Effector memory CD4-positive, alpha-beta T cell (primary cell): Measurements from ENCODE around the gene NXN.

Source experiments
- DNase-seq, 3 donors: peaks; one replicate each; pipeline ENCODE4 v3.0.0-alpha.2; 2020
- H3K27ac ChIP-seq: 2 replicates; pipeline ENCODE4 v1.7.0; 2013; ENCODE audit warnings: mild to moderate bottlenecking, low read length, moderate library complexity; ENCODE audit not compliant: insufficient read depth, poor library complexity, severe bottlenecking
- H3K27me3 ChIP-seq: replicated peaks from 2 replicates; pipeline ENCODE4 v1.7.0; 2013; ENCODE audit warnings: mild to moderate bottlenecking, low read length; ENCODE audit not compliant: insufficient read depth, control insufficient read depth, poor library complexity, severe bottlenecking
- H3K36me3 ChIP-seq: 2 replicates; pipeline ENCODE4 v1.7.0; 2013; ENCODE audit warnings: mild to moderate bottlenecking, low read length, moderate library complexity; ENCODE audit not compliant: control insufficient read depth, insufficient read depth
- H3K4me1 ChIP-seq: 2 replicates; pipeline ENCODE4 v1.7.0; 2013; ENCODE audit warnings: low read length, mild to moderate bottlenecking; ENCODE audit not compliant: control insufficient read depth, insufficient read depth, poor library complexity, severe bottlenecking
- H3K4me3 ChIP-seq: 2 replicates; pipeline ENCODE4 v1.7.0; 2013; ENCODE audit warnings: low read length, low read depth, mild to moderate bottlenecking; ENCODE audit not compliant: insufficient read depth, poor library complexity, severe bottlenecking
- H3K9me3 ChIP-seq: 2 replicates; pipeline ENCODE4 v1.7.0; 2013; ENCODE audit warnings: mild to moderate bottlenecking, low read length, moderate library complexity; ENCODE audit not compliant: control insufficient read depth
- total RNA-seq, 3 donors: gene quantifications; one replicate each; lab custom pipeline; 2026; lab: John Stamatoyannopoulos, UW

Gene NXN
- 0.70 to 1.7 (median 0.77) reads per million in 3 donors for total RNA-seq

DNA sequence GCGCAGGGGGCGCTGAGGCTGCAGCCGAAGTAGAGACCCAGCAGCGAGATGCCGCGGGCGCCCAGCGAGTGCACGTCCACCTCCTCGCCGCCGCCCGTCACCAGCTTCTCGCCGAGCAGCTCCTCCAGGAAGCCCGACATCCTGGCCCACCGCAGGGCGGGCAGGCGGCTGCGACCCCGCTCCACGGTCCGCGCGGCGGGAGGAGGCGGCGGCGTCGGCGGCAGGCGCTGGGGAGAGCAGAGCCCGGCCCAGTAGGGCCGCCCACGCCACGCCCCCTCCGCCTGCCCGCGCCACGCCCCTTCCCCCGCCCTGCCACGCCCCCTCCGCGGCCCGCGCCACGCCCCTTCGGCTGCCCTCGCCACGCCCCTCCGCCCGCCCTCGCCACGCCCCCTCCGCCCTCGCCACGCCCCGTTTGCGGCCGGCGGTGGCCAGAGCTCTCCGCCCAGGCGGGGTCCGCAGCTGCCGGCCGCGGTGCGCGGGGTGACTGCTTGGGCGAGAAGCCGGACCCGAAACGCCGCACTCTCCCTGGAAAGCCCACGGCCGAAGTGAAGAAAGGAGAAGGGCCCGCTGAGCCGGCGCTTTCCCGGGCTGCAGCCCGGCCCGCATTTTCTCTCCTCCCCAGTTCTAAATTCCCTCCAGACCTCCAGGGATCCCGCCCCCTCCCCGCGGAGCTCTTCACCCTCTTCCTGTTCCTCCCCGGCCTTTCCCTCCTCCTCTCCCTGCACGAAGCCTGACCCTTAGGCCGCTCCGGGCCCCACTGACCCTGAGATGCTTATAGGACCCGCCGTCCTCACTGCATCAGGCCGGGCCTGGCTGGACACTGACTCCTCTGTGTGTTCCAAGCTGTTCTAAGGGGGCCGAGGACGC is at the start of gene NXN:
NXN (minus strand) TSS at position 238 of the 867 bp plus-strand sequence.
- peak; percentile 78 to 88 (median 82) for DNase-seq
- H3K4me1 ChIP-seq = peaks cover 12% of the 10 kb centered on the region
- H3K27ac ChIP-seq = peak within 1 kb of the TSS; percentile 32
- no peaks in the 10 kb centered on the region for H3K36me3 ChIP-seq
- H3K4me3 ChIP-seq = peak within 1 kb of the TSS; percentile 53
- no peaks in the 10 kb centered on the region for H3K9me3 ChIP-seq
- peaks cover 19% of the 10 kb centered on the region for H3K27me3 ChIP-seq

DNA sequence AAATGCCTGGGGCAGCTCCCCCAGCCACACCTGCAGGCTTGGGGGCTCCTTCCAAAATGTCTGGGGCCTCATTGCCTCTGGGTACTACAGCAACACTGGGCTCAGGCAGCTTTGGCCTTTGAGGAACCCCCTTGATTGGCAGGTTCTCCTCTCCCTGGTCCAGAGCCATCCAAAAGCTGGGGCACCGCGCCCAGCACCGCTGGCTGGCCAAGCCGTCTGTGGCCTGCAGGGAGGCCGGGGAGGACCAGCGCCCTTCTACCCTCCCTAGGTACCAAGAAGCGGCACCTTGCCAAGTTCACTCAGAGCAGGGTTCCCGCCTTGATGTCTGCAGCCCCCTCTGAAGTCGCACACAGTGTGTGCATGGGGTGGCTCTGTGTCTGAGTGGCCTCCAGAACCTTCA is 47.5 kb upstream of the NXN start:
- no peak for DNase-seq
- Histone ChIP-seq H3K9me3 (no peaks in the 10 kb centered on the region), H3K4me3 (no peak overlapping the region), H3K27ac (no peak overlapping the region), H3K36me3 (peaks cover 11% of the 10 kb centered on the region), H3K27me3 (no peaks in the 10 kb centered on the region), H3K4me1 (no peaks in the 10 kb centered on the region)

DNA sequence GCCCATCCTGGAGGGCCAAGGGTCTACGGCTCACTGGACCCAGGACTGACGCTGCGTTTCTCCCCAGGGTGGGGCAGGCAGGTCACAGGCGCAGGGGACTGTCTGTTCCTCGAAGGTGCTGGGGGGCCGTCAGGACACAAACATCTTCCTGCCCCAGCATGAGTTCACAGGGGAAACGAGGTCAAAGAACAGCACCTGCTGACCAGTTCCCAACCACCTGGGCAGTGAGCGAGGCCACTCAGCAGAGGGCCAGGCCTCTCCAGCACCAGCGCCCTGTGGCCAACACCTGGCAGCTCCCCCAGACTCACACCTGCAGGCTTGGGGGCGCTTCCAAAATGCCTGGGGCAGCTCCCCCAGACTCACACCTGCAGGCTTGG is 47.0 kb upstream of the NXN start:
- no peak for DNase-seq
- peaks cover 11% of the 10 kb centered on the region for H3K36me3 ChIP-seq
- no peaks in the 10 kb centered on the region for H3K27me3 ChIP-seq
- no peak overlapping the region for H3K27ac ChIP-seq
- no peaks in the 10 kb centered on the region for H3K9me3 ChIP-seq
- no peak overlapping the region for H3K4me3 ChIP-seq
- H3K4me1 ChIP-seq = no peaks in the 10 kb centered on the region

DNA sequence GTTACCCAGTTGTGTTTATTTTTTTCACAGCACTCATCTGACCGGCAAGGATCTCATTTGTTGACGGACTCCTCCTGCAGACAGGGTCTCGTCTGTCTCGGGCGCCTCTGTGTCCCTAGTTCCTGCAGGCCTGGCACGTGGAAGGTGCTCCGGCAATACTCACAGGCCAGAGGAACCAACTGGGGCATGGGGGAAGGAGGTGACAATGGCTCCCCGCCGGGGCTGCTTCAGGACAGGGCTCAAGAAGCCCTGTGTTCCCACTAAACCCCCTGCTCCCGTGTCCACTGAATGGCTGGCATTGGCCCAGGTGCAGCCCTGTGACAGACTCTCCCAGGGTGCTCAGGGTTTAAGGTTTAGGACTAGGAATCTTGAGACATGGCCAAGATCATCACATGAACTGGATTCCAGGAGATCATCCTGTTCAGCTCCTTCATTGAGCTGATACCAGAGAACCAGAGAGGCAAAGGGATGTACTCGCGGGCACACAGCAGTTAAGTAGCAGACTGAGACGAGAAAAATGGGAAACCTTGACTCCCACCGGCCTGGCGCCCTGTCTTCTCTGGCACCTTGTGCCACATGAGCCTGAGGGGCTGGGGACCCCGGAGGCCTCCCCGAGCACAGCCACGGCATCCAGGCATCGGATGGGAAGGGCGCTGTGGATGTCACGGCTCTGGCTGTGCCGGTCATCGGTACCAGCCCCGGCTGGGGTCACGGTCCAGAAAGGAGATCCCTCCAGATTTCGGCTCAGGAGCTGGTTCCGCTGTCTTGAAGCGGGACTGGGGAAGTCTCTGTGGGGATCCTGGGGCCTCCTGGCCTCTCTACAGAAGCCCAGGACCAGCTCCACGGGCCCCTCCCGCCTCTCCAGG is 46.4 kb upstream of the NXN start:
- DNase-seq = no peak
- Histone ChIP-seq H3K9me3 (no peaks in the 10 kb centered on the region), H3K4me3 (no peak overlapping the region), H3K4me1 (no peaks in the 10 kb centered on the region), H3K27me3 (no peaks in the 10 kb centered on the region), H3K27ac (no peak overlapping the region), H3K36me3 (peaks cover 11% of the 10 kb centered on the region)

DNA sequence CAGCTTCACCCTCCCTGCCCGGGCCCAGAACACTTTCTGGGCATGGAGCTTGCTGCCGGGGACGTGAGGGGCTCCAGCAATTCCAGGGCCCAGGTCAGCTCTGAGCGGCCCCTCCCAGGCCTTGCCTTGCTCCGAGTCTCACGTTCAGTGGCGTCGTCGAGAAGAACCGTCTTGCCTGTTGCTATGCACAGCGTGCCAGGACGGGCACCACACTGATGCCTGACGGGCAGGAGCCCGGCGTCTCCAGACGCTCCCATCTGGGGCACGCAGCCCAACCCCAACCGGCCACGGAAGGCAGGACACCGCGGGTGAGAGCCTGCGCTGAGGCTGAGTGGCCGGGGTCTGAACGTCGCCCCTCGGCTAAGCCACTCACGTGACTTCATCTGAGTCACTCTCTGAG is 44.5 kb upstream of the NXN start:
- Histone ChIP-seq H3K27me3 (no peaks in the 10 kb centered on the region), H3K9me3 (no peaks in the 10 kb centered on the region), H3K4me1 (no peaks in the 10 kb centered on the region), H3K27ac (no peak overlapping the region), H3K36me3 (peaks cover 11% of the 10 kb centered on the region), H3K4me3 (no peak overlapping the region)
- no peak for DNase-seq

DNA sequence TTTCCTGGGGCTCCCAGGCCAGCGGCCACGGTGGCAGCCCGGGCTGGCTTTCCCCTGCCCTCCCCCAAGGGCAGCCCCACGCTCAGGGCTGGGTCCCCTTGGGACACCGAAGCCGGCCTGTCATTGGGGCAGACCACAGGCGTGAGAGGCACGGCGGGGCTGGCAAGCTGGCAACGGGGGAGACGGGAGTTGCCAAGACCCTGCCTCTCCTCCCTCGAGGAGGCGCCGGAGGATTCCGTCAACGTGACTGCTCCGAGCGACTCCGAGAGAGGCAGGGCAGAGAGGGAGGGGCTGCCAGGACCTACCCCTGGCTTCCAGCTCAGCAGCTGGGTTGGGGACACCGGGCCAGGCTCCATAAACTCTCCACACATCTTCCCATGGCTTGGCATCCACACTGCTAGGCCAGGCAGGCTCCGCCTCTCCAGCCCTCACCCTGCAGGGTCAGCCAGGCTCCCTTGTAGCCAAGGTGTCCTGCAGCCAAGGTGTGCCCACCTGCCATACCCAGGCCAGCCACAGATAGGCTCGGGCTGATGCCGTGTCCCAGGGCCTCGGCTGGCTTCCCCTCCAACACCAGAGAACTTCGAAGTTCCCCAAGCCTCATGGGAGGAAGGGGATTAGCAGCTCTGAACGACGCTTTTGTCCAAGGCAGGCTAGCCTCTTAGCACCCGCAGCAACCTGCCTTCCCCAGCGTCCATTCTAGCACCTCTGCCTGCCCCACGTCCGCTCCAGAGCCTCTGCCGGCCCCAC is 42.9 kb upstream of the NXN start:
- Histone ChIP-seq H3K36me3 (peaks cover 11% of the 10 kb centered on the region), H3K4me3 (no peak overlapping the region), H3K27ac (no peak overlapping the region)

DNA sequence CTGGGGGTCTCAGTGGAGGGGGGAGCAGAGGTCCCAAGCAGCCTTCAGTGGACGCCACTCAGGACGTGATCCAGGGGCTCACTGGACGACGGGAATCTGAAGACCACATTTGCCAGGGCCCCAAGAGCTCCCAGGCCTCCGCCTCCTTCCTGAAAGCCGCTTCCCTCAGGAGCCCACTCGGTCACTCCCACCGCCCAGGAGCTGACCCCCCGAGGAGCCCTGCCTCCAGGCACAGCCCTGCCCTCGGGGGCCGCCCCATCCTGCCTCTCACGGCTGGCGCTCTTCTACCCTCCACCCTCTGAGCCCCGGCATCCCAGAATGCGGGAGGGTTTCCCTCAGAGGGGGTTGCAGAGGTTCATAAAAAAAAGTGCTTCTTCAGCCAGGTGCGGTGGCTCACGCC is 41.6 kb upstream of the NXN start:
- no peak for DNase-seq
- Histone ChIP-seq H3K27me3 (no peaks in the 10 kb centered on the region), H3K4me3 (no peak overlapping the region), H3K9me3 (no peaks in the 10 kb centered on the region), H3K36me3 (peaks cover 5% of the 10 kb centered on the region), H3K27ac (no peak overlapping the region), H3K4me1 (no peaks in the 10 kb centered on the region)

More for the DNA sequence above, 42.9 kb upstream of the NXN start:
- no peak for DNase-seq
- no peaks in the 10 kb centered on the region for H3K9me3 ChIP-seq
- H3K4me1 ChIP-seq = no peaks in the 10 kb centered on the region
- H3K27me3 ChIP-seq = no peaks in the 10 kb centered on the region

DNA sequence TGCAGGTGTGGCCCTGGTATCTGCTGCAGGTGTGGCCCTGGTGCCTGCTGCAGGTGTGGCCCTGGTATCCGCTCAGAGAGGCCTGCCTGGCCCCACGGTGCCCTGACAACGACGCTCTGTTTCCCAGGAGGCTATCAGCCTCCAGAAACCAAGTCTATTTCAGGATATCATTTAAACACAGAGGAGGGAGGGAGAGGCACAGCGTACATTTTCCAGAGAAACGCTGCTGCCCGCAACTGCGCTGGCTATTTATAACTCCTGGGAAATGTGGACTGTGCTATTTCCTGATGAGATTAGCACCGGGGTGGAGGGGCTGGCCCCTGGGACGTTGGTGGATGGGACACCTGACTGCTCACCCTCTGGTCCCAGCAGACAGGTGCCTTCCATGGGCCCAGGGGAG is 39.9 kb upstream of the NXN start:
- no peak overlapping the region for H3K27ac ChIP-seq
- no peak for DNase-seq
- no peaks in the 10 kb centered on the region for H3K4me1 ChIP-seq
- no peak overlapping the region for H3K4me3 ChIP-seq
- H3K36me3 ChIP-seq = no peaks in the 10 kb centered on the region
- H3K9me3 ChIP-seq = no peaks in the 10 kb centered on the region
- no peaks in the 10 kb centered on the region for H3K27me3 ChIP-seq

DNA sequence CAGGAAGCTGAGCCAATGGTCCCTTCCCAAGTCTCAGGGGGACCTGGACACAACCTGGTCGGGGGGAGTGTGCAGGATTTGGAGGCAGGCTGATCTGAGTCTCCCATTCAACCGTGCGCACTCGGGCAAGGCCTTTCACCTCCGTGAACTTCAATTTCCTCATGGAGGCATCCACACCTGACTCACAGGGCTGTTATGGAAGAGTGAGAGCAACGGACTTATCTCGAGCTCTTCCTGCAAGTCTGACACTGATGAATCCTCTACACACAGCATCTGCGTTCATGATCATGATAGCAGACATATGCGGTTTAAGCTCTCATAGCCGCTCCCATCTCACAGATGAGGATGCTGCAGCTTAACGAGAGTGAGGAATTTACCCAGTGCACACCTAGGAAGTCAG is 39.0 kb upstream of the NXN start:
- no peaks in the 10 kb centered on the region for H3K4me1 ChIP-seq
- no peaks in the 10 kb centered on the region for H3K9me3 ChIP-seq
- H3K4me3 ChIP-seq = no peak overlapping the region
- no peaks in the 10 kb centered on the region for H3K27me3 ChIP-seq
- DNase-seq = no peak
- H3K27ac ChIP-seq = no peak overlapping the region
- H3K36me3 ChIP-seq = no peaks in the 10 kb centered on the region
